B cell (primary cell): Measurements from ENCODE around the gene WBP2.

Experiments used
- CTCF ChIP-seq: fragments of 200-600 bp; IDR thresholded peaks from one replicate; pipeline ENCODE4 v1.8.0; 2022; ENCODE audit warnings: antibody characterized with exemption, mild to moderate bottlenecking
- EZH2 ChIP-seq: IDR thresholded peaks from 2 replicates; pipeline ENCODE4 v1.6.1; 2012; ENCODE audit warnings: borderline replicate concordance, low read depth, mild to moderate bottlenecking, moderate library complexity, low read length; ENCODE audit not compliant: insufficient read depth, poor library complexity, severe bottlenecking

GRCh38 chr17:75828741-75829140 is 26.4 kb downstream of the WBP2 start:
- TF ChIP-seq CTCF = no peak
- no peak for TF ChIP-seq EZH2
